HCT116 (cell line): ENCODE results near the gene DGCR6.

Source experiments
- CTCF ChIP-seq, 3 experiments: fragments of 200-600 bp in 1 of 3; sonication (generic) in 1 of 3; IDR thresholded peaks in 2 of 3; conservative IDR thresholded peaks in 1 of 3; 2 replicates each; pipeline ENCODE4 v1.5.1; 2012 to 2017; ENCODE audit warnings: low read depth in 2 of 3, low read length in 2 of 3, antibody characterized with exemption in 1 of 3, borderline replicate concordance in 1 of 3, control low read depth in 1 of 3, mild to moderate bottlenecking in 1 of 3, mixed read lengths in 1 of 3, mixed run types in 1 of 3, moderate library complexity in 1 of 3; ENCODE audit not compliant: insufficient read depth in 1 of 3
- EGR1 ChIP-seq: IDR thresholded peaks from 2 replicates; pipeline ENCODE4 v1.6.1; 2012; ENCODE audit warnings: low read depth
- POLR2A ChIP-seq: IDR thresholded peaks from 2 replicates; pipeline ENCODE4 v1.7.0; 2011; ENCODE audit warnings: borderline replicate concordance; ENCODE audit not compliant: insufficient read depth, insufficient read length; ENCODE audit errors: extremely low read depth

DNA sequence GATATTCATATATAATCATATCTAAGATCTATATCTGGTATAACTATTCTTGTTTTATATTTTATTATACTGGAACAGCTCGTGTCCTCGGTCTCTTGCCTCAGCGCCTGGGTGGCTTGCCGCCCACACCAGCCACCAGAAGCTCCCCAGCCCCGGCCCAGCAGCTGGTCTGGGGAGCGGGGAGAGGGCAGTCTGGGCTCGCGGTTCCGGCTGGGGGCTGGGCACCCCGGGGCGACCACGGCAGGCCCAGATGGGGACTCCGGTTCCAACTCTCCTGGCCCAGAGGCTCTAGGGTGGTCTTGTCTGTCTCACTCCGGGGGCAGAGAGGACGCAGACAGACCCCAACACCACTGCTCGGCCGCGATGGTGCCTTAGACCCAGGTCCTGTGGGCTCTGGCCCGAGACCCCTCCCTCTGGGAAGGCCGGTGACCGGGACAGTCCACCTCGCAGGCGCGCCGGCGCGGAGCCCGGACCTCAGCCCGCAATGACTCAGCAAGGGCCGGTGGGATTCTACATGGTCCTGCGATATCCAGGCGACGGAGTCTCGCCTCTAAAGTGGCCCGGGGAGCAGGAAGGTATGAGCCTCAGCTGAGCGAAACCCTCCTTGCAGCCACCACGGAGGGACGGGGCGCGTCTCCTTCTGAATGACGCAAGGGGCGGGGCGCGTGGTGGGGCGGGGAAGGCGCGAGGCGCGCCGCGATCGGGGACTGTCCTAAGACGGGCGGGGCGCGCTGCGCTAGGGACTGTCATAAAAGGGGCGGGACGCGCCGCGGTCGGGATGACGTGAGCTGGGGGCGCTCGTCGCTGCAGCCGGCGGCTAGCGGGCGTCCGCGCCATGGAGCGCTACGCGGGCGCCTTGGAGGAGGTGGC lies at the start of gene DGCR6:
- no peak for TF ChIP-seq CTCF (IDR thresholded peaks at IDR 0.05 in 2 of 3, conservative IDR thresholded peaks at IDR 0.05 in 1 of 3; ENCODE audit: borderline replicate concordance in 1 of 3, insufficient read depth in 1 of 3, low read depth in 2 of 3, low read length in 2 of 3)
- TF ChIP-seq EGR1 = no peak
- TF ChIP-seq POLR2A = no peak
